Measurements from ENCODE around the gene FRMPD4.
"Not testable (repeated sequence)": the region's sequence is repeated elsewhere in the genome, so short reads cannot be mapped to it uniquely, and the experiment has no call there.

Gene FRMPD4

GRCh38 chrX:12138361-12139313, at the start of gene FRMPD4:
Gene FRMPD4 (plus strand): TSS chrX:12138473. CDS start chrX:12138972, 499 bp downstream.
- DNase-seq (ENCODE audit: low read depth), result no peak

GRCh38 chrX:12089740-12090139, 48.5 kb upstream of the FRMPD4 start:
- DNase-seq (ENCODE audit: low read depth), result no peak

DNA sequence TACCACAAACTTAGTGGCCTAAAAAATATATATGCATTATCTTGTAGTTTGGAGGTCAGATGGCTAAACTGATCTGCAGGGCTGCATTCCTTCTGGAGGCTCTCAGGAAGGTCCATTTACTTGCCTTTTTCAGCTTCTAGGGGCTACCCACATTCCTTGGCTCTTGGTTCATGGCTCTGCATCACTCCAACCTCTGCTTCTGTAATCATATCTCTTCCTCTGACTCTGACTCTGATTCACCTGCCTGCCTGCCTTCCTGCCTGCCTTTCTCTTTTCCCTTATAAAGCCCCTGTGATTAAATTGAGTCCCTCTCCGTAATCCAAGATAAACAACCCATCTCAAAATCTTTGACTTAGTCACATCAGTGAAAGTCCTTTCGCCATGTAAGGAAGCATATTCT, 25.0 kb upstream of the FRMPD4 start:
- no peak for DNase-seq (ENCODE audit: low read depth)

DNA sequence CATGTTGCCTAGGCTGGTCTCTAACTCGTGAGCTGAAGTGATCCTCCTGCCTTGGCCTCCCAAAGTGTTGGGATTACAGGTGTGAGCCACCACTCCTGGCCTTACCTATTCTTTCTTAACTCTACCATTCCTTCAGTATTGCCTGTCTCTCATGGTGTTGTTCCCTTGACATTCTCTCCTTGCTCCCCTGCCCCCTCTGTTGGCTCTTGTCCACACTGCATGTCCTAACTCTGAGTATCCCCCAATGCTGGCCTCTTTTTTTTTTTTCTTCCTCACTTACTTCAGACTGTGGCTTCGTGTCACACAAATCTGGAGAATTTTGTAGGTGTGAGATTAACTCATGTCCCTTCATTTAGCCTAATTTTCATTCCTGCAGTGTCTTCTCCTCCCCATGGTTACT, 22.9 kb upstream of the FRMPD4 start:
- DNase-seq (ENCODE audit: low read depth), result no peak

- no peak for DNase-seq (ENCODE audit: low read depth)
These were observed 20.1 kb upstream of the FRMPD4 start for GRCh38 chrX:12118134-12118533.

- DNase-seq (ENCODE audit: low read depth), result no peak
These were observed 10.3 kb upstream of the FRMPD4 start for GRCh38 chrX:12128017-12128416.

GRCh38 chrX:12137951-12138360, 317 bp upstream of the FRMPD4 start:
- no peak for DNase-seq (ENCODE audit: low read depth)

DNA sequence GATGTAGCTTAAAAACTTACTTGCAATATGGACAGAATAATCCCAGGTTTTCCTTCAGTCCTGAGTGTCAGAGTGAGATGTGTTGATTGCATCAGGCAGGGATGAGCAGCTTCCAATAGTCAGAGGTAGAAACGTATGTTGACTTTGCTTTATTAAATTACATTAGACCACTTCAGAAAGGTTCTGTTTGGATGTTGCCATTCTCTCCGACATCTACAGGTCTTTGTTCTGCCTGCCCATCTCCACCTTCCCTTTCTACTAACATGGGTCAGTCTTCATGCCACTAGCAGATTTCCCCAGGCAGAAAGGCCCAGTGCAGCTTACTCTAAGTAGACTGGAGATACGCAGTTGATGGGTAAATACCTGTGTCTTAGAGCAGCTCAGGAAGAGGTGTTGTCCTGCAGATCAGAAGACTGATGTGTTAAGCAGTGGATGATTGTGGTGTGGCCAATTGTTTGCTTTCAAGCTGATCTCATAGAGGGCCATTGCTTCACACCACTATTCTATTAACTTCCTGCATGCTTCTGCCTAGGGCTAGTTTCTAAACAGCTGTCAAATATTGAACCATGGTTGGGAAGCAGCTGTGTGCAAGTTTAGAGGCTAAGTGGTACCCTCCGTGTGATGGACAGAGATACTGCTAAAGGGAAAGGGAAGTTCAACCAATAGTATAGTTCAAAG, 1.8 kb downstream of the FRMPD4 start:
- DNase-seq (ENCODE audit: low read depth), result no peak

- no peak for DNase-seq (ENCODE audit: low read depth)
These were observed 3.2 kb downstream of the FRMPD4 start for GRCh38 chrX:12141511-12141910.

DNA sequence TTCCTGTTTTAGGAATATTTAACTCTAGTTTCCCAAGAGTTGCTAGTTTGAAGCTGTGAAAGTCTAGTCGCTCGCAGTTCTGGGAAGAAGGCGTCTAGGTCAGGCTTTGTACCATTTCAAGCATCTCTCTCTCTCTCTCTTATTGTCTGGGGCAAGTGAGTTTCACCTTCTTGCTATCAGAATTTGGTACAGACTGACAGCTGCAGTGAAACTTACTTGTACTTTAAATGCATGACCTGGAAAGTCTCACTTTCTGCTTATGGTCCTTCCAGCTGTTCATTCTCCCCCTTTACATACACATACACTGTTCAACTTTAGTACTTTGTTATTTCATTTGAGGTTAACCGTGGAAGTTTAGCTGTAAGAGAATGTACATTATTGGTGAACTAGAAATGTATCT, 4.4 kb downstream of the FRMPD4 start:
- no peak for DNase-seq (ENCODE audit: low read depth)

DNA sequence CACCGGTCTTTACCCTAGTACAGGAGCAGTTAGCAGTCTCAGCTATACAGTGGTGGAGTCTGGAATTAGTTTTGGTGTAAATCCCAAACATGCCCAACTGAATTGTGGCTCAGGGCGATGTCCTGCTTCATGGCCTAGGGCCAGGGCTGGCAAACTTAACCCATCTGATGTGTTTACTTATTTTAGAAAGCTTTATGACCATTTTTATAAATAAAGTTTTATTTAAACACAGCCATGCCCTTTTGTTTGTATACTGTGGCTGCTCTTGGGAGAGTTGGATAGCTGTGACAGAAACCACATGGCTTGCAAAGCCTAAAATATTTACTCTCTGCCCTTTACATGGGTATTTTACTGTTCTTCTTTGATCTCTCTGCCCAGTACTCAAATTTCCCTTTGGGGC, 7.1 kb downstream of the FRMPD4 start:
- no peak for DNase-seq (ENCODE audit: low read depth)

GRCh38 chrX:12149670-12150407, 11.6 kb downstream of the FRMPD4 start:
- DNase-seq (ENCODE audit: low read depth), result no peak

- no peak for DNase-seq (ENCODE audit: low read depth)
These were observed 15.0 kb downstream of the FRMPD4 start for GRCh38 chrX:12153317-12153716.

DNA sequence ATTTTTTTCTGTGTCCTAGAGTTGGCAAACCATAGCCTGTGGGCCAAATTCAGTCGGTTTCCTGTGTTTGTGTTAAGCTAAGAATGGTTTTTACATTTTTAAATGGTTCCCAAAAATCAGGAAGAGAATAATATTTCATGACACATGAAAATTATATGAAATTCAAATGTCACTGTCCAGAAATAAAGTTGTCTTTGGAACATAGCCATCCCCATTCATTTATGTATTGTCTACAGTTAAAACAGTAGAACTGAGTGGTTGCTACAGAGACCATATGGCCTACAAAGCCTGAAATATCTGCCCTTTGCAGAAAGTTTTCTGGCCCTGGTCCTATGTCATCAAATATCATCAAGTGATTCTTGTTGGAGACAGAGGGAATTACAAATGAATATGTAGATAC, 15.5 kb downstream of the FRMPD4 start:
- no peak for DNase-seq (ENCODE audit: low read depth)

GRCh38 chrX:12159799-12160198, 21.5 kb downstream of the FRMPD4 start:
- no peak for DNase-seq (ENCODE audit: low read depth)

DNA sequence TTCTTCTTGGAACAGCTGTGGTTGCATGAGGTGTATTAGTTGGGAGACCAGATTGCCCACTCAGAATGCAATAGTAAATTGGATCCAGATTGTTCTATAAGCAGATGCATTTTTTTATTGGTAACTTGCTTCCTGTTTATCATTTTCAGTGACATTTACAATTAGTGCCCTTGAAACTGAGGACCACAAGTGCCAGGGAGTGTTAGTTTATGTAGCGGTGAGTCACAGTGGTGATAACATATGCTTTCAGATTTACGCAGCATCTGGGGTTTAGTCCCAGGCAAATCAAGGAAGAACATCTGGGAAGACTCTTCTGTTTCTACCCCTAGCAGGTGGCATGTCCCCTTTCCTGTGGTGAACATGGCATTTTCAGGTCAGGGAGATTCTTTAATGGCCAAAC, 24.1 kb downstream of the FRMPD4 start:
- DNase-seq (ENCODE audit: low read depth), result no peak

DNA sequence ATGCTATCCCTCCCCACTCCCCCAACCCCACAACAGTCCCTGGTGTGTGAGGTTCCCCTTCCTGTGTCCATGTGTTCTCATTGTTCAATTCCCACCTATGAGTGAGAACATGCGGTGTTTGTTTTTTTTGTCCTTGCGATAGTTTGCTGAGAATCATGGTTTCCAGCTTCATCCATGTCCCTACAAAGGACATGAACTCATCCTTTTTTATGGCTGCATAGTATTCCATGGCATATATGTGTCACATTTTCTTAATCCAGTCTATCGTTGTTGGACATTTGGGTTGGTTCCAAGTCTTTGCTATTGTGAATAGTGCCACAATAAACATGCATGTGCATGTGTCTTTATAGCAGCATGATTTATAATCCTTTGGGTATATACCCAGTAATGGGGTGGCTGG, 25.9 kb downstream of the FRMPD4 start:
- DNase-seq (ENCODE audit: low read depth), result not testable (repeated sequence)

DNA sequence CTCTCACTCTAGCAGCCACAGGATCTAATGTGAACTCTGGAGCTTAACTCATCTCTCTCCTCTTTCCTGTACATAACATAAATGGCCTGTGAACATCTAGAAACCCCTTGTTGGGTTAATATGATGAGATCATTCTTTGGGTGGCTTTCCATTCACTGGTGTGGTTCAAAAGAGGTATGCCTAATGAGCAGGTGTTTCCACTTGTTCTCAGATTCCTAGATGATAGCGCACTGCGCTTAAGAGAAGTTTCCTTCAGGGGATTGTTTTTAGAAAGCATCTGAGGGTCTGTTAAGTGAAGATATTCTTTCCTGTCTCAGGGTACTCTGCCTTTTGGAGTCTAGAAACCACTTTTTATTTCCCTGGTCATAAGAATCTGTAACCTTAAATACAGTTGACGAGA, 32.5 kb downstream of the FRMPD4 start:
- DNase-seq (ENCODE audit: low read depth), result no peak

DNA sequence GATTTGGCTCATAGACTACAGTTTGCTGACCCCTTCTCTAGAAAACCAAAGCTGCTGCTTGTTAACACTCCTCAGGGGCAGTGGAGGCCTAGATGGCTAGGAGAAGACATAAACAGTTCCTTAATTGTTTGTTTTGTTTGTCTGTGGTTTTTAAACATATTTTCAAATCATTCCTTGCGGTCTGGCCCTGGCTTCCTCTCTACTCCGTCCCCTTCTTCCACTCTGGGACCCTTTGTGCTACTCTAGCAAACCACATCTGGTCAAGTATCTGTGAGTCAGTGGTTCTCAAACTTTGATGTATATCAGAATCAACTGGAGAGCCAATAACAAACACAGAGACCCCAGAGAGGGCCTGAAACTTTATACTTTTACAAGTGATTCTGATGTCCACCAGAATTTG, 36.1 kb downstream of the FRMPD4 start:
- DNase-seq (ENCODE audit: low read depth), result no peak

GRCh38 chrX:12197030-12197429, 58.8 kb downstream of the FRMPD4 start:
- no peak for DNase-seq (ENCODE audit: low read depth)

DNA sequence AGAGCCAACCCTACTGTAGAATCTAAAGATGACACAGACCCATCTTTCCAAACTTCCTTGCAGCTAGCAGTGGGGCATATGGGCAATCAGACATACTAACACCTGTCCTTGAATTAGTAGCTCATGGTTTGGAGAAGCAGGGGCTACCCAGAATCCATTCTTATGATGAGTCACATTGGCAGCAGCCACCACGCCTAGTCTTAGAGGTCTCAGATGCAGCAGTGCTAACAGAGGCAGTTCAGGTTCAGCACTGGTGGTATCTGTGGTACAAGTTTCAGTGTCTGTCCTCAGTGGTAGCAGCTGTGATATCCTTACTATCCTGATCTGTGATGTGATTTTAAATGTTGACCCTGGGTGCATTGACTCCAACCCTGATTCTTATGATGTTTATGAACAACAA, 68.1 kb downstream of the FRMPD4 start:
- no peak for DNase-seq (ENCODE audit: low read depth)

GRCh38 chrX:12210196-12210815, 72.0 kb downstream of the FRMPD4 start:
- DNase-seq (ENCODE audit: low read depth), result no peak
